DMS153 (cell line): ENCODE results near the gene VSTM4.

Experiments
- DNase-seq: peaks from one replicate; lab custom pipeline; 2025; lab: John Stamatoyannopoulos, UW

The VSTM4 gene

DNA sequence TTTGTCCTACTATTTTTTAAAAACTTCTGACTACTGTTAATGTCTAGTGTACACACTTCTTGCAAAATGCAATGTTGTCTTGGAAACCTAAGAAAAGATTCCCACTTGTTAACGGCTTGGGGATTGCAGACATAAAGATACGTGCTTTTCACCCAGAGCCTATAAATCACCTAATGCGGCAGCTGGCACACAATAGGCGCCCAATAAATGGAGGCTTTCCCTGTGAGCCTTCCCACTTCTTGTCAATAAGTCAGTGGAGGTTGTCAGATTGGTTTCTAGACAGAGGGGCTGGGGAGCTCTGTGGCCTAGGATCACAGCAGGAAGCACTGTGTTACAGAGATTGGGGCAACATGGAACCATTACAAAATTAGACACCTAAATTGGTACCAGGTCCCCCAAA, 74.7 kb downstream of the VSTM4 start:
- DNase-seq, result no peak

DNA sequence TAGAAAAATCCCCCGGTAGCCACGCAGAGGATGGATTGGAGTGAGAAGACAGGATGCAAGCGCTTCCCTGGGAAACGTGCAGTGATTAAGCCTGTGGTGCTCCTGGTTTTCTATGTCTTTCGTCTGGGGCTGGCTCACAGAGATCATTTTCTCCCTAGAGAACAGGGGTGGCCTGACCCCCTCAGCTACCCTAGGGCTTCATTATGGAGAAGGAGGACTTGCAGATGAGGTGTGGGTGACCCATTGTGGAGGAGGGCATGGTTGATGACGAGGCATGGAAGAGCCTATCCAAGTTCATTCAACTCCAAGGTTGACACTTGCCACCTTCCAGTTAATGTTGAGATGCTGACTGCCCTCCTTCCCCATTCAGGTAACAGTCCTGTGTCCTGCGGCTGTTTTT, 75.9 kb downstream of the VSTM4 start:
- DNase-seq, result no peak

DNA sequence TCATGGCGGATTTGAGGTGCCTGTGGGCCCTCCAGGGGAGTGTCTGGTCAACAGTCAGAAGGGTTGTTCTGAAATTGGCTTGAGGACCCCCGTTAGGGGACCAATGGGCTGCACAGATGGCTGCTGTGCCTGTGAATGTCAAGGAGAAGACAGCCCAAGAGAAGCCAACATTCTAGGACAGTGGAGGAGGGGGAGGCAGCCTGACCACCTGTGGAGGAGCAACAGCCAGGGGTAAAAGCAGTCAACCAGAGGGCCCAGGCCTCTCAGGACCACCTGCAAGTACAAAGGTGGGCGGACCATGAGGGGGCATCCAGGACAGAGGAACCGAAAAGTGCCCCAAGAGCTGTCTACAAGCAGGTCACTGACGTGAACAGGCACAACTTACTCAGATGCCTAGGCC, 76.6 kb downstream of the VSTM4 start:
- DNase-seq, result no peak

GRCh38 chr10:49037187-49037586, 78.1 kb downstream of the VSTM4 start:
- DNase-seq, result no peak

GRCh38 chr10:49036638-49037037, 78.7 kb downstream of the VSTM4 start:
- no peak for DNase-seq

DNA sequence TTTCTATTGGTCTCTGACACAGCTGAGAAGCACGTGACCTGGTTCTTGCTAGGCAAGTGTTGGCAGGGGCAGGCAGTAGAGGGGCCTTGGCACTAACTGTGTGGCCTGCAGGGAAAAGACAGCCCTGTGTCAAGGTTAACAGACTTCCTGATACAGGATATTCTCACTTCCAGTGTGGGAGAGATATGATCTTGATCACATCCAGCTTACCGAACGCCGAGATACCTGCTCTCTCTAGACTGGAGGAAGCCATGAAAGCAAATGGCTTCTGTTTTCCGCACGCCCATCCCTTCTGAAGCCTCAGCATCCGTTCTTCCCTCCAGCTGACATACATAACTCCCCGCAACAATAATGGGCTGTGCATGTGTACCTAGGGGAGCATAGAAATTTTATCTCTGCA, 79.4 kb downstream of the VSTM4 start:
- no peak for DNase-seq

- DNase-seq, result no peak
Measured at GRCh38 chr10:49034925-49035324, 80.4 kb downstream of the VSTM4 start.

DNA sequence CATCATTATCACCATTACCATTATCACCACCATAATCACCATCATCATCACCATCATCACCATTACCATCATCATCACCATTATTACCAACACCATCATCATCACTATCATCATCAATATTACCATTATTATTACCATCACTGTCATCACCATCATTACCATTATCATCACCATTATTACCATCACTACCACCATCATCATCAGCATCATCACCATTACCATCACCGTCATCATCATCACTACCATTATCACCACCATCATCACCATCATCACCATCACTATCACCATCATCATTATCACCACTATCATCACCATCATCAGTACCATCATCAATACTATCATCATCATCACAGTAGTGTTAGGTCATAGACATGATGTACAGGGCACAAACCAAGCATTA, 81.4 kb downstream of the VSTM4 start:
- DNase-seq, result no peak

GRCh38 chr10:49029666-49030065, 85.7 kb downstream of the VSTM4 start:
- no peak for DNase-seq

GRCh38 chr10:49028639-49029038, 86.7 kb downstream of the VSTM4 start:
- no peak for DNase-seq

DNA sequence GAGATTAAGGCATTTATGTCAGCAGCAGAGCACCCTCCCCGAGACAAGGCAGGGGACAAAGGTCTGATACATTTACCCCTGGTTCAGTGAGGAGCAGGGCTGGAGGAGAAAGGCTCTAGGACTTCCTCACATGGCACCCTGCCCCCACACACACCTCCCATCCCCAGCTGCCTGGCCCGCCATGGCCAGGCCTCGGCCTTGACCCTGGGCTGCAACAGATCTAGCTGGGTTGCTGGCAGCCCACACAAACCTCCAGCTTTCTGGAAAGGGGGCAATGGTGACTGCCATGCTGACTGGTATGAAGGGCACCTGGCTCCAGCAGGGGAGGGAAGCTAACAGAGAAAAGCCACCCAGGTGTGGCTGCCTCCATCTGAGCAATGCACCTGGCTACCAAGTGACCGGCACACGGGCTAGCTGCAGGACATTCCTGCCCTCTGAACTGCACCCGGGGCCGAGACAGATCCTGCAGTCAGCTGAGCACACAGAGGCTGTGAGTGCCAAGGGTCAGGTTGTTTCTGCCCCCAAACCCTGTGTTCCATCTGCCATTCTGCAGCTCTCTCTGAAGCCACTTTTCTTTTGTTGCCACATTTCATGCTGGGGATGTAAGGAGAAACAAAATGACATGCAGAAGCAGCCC, 89.9 kb downstream of the VSTM4 start:
- DNase-seq, result no peak

DNA sequence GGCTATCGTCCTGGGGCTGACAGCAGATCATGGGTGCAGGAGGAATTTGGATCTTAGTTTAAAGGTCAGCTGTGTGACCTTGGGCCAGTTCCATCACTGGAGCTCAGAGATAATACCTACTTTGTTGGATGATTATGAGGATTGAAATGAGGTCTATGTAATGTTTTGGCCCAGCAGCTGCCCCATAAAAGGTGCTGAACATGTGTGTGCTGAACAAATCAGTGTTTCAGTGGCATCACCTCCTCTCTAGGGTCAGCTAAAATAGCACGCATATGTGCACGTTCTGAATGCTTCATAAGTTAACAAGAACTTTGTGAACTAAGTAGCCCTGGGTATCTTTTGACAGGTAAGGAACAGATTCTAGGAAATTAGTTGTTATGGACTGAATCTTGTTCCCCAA, 90.8 kb downstream of the VSTM4 start:
- DNase-seq, result no peak

DNA sequence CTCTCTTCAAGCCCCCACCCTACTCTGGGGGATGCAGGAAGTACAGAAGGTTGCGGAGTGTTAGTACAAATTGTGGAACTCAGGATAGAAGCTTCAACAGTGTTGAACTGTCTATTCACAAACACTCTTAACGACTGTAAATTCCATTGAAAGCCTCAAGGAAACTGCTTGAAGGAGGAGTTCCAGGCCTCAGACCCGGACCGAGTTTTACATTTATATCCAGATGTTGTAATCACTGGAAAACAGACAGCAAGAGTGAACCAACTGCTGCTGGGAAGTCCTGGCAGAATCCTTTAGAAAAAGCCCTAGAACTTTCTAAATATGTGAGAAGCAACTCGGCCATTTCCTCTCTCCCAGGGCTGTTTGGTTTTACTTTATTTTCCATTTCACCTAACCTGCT, 91.6 kb downstream of the VSTM4 start:
- DNase-seq, result no peak

DNA sequence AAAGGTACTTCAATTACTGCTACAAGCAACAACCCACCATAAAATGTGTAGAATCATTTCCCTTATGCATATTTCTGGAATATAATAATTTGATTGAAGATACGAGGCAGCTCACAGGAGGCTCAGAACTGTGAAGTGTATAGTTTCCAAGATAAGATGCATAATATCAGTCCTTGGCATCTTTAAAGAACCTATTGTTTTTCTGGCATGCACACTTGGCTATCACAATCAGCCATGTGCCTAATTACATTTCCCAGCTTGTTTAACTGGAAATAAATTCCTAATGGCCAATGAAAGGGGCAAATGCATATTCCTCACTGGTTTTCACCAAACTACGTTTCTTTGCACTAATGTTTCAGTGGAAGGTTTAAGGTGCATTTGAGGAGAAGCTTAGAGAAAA, 92.3 kb downstream of the VSTM4 start:
- DNase-seq, result no peak

DNA sequence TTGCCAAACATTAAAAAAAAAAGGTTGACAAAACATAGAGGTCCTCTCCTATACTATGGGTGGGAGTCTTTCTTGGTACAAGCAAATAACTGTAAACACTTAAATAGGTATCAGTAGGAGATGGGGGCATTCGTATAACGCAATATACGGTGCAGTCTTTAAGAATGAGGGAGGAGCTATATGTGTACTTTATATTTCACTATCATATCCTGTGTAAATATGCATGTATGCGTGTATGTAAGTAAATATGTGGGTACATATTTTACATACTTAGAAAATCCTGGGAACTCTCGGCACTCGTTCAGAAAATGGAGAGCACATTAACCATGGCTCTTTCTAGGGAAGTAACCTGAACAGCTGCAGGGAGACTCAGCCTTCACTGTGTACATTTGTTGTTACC, 93.6 kb downstream of the VSTM4 start:
- DNase-seq, result no peak

DNA sequence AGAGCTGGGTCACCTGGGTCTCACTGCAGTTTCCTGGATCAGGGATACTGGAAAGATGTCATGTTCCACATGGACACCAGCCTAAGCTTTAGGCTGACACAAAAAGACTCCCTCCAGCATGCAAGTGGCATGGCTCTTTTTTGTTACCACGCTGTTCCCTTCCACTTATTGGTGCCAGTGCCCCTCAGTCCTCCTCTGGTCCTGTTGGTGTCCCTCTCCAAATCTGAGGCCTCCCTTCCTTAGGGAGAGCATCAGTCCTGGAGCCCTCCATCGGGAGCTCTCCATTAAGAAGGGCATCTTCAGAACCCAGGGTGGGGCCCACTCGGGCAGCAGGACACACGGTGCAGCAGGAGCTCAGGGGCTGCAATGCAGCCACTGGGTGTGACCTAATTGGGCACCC, 99.6 kb downstream of the VSTM4 start:
- DNase-seq, result no peak

DNA sequence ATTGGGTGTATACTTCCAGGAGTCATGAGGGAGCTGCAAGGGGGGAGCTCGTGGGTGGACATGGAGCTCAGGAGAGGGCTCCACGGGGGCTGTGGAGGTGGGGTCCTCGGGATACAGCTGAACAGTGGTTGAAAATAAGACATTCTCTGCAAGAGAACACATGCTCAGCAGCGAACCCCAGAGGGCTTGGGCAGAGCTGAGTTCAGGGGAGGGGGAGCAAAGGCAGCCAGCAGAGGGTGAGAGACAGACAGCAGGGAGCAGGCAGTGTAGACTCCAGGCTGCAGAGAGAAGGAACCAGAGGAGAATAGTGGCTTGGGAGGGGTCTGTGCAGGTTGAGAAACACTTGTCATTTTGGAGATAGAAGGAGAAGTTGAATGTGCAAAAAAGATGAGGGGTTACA, 102.7 kb downstream of the VSTM4 start:
- no peak for DNase-seq

- DNase-seq, result no peak
Measured at GRCh38 chr10:49011756-49012155, 103.6 kb downstream of the VSTM4 start.

DNA sequence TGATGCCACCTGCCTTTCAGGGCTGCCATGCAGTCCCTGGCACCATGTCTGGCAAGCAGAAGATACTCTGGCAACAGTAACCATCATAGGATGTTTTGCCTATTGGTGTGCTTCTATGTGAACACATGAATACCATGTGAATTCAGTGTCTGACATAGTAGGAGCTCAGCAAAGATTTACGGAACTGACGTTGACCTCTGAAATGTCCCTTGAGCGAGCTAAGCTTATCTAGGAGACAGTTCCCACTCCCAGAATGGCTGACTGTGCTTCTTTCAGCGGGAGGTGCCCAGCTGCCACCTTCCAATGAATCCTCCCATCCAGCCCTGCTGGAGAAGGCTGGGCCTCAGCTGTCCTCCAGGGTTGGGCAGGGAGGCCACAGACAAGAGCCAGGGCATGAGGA, 104.5 kb downstream of the VSTM4 start:
- DNase-seq, result no peak

DNA sequence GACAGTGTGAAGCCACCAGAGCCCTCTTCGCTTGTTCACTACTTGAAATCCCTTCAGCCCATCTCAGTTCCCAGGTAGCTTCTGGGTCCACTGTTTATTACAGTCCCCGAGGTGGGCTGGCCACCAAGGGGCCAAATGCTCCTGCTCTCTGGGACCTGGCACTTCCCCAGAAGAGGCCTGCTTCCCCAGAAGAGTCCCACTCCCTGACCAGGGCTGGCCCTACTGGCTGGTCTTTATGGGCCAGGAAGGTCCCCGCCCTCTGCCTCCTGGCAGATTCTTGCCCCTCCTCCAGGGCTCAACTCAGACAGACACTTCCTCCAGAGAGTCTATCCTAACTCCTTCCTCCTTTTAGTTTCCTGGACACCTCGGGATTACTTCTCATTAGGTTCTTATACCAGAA, 105.0 kb downstream of the VSTM4 start:
- DNase-seq, result no peak

- no peak for DNase-seq
Measured at GRCh38 chr10:49009199-49009979, 105.9 kb downstream of the VSTM4 start.

- DNase-seq, result no peak
Measured at GRCh38 chr10:49008505-49009198, 106.7 kb downstream of the VSTM4 start.

- DNase-seq, result no peak
Measured at GRCh38 chr10:49008091-49008490, 107.2 kb downstream of the VSTM4 start.
